Measurements from ENCODE around the gene RCAN1. TPM values are rescaled to one million over a fixed set of nuclear protein-coding genes. Genes with fewer than 3 reads are reported as not detected.
A peak's percentile ranks its signal among the peaks of the same experiment; 100 is the strongest.

The RCAN1 gene
- total RNA-seq, 4 donors from 2014 or later: 8.7 to 27.5 (median 22.8) TPM

- Histone ChIP-seq H3K27ac (peak overlapping the region; percentile 92), H3K4me1 (peaks cover 28% of the 10 kb centered on the region), H3K36me3 (no peaks in the 10 kb centered on the region), H3K9me3 (no peaks in the 10 kb centered on the region), H3K27me3 (no peaks in the 10 kb centered on the region), H3K4me3 (peak overlapping the region; percentile 73)
- TF ChIP-seq EP300 (IDR thresholded peaks at IDR 0.05): no peak
- no peak for DNase-seq (ENCODE audit: low spot score in 2 of 2)
- 3% methylated on average over 8 of the region's 8 CpGs for WGBS
Measured at GRCh38 chr21:34615487-34615814, 538 bp upstream of the RCAN1 start.

GRCh38 chr21:34613679-34614627 lies 960 bp downstream of the RCAN1 start:
- DNase-seq (ENCODE audit: low spot score in 2 of 2): no peak
- WGBS: 18% methylated on average over 17 of the region's 43 CpGs
- peaks cover 28% of the 10 kb centered on the region for H3K4me1 ChIP-seq
- H3K27ac ChIP-seq: peak overlapping the region; percentile 92
- H3K36me3 ChIP-seq: no peaks in the 10 kb centered on the region
- H3K27me3 ChIP-seq: no peaks in the 10 kb centered on the region
- TF ChIP-seq POLR2AphosphoS5 (IDR thresholded peaks at IDR 0.05): no peak
- TF ChIP-seq EP300 (IDR thresholded peaks at IDR 0.05): no peak
- TF ChIP-seq POLR2A (IDR thresholded peaks at IDR 0.05): no peak
- no peak for TF ChIP-seq CTCF (IDR thresholded peaks at IDR 0.05)
- no peaks in the 10 kb centered on the region for H3K9me3 ChIP-seq
- peak overlapping the region; percentile 73 for H3K4me3 ChIP-seq

- 82% methylated on average over 2 of the region's 2 CpGs for WGBS
- DNase-seq (ENCODE audit: low spot score in 2 of 2): no peak
- Histone ChIP-seq H3K27ac (no peak overlapping the region), H3K9me3 (no peaks in the 10 kb centered on the region), H3K4me3 (no peak overlapping the region), H3K4me1 (peaks cover 28% of the 10 kb centered on the region), H3K36me3 (no peaks in the 10 kb centered on the region), H3K27me3 (no peaks in the 10 kb centered on the region)
- no peak for TF ChIP-seq CTCF (IDR thresholded peaks at IDR 0.05)
Measured at GRCh38 chr21:34612557-34612956, 2.4 kb downstream of the RCAN1 start.

GRCh38 chr21:34612056-34612455 lies 2.9 kb downstream of the RCAN1 start:
- Histone ChIP-seq H3K4me1 (peaks cover 28% of the 10 kb centered on the region), H3K27ac (no peak overlapping the region), H3K36me3 (no peaks in the 10 kb centered on the region), H3K9me3 (no peaks in the 10 kb centered on the region), H3K27me3 (no peaks in the 10 kb centered on the region), H3K4me3 (no peak overlapping the region)
- no peak for TF ChIP-seq POLR2A (IDR thresholded peaks at IDR 0.05)
- no peak for TF ChIP-seq EP300 (IDR thresholded peaks at IDR 0.05)
- no peak for TF ChIP-seq CTCF (IDR thresholded peaks at IDR 0.05)
- TF ChIP-seq POLR2AphosphoS5 (IDR thresholded peaks at IDR 0.05): no peak
- WGBS: 79% methylated on average over 3 of the region's 3 CpGs
- no peak for DNase-seq (ENCODE audit: low spot score in 2 of 2)

GRCh38 chr21:34611528-34611927 lies 3.4 kb downstream of the RCAN1 start:
- Histone ChIP-seq H3K27ac (no peak overlapping the region), H3K9me3 (no peaks in the 10 kb centered on the region), H3K36me3 (no peaks in the 10 kb centered on the region), H3K27me3 (no peaks in the 10 kb centered on the region), H3K4me1 (peaks cover 28% of the 10 kb centered on the region), H3K4me3 (no peak overlapping the region)
- TF ChIP-seq POLR2A (IDR thresholded peaks at IDR 0.05) (no peak), CTCF (IDR thresholded peaks at IDR 0.05) (no peak), EP300 (IDR thresholded peaks at IDR 0.05) (no peak), POLR2AphosphoS5 (IDR thresholded peaks at IDR 0.05) (no peak)
- DNase-seq (ENCODE audit: low spot score in 2 of 2): no peak
- WGBS: 89% methylated on average over 3 of the region's 3 CpGs

Data from suprapubic skin (tissue), 4 donors.